Measurements from ENCODE around the gene MRPL46. TPM values are rescaled to one million over a fixed set of nuclear protein-coding genes. Genes with fewer than 3 reads are reported as not detected.

Gene MRPL46
- polyA plus RNA-seq, 1 donor (not counting 4 experiments of a cell fraction or from before 2014, with no cell fraction given): 26.3 TPM

- no peaks in the 10 kb centered on the region for H3K27me3 ChIP-seq (ENCODE audit: control insufficient read depth, extremely low read depth, insufficient read depth, low read length)
- H3K79me2 ChIP-seq (ENCODE audit: control insufficient read depth, insufficient read depth, low read length): no peaks in the 10 kb centered on the region
- no peaks in the 10 kb centered on the region for H4K20me1 ChIP-seq (ENCODE audit: control insufficient read depth, extremely low read depth, insufficient read depth, low read length)
- H3K9me1 ChIP-seq (ENCODE audit: control insufficient read depth, extremely low read depth, insufficient read depth, low read length): no peaks in the 10 kb centered on the region
- H2AFZ ChIP-seq (ENCODE audit: control insufficient read depth, low read length): no peak overlapping the region
- H3K9ac ChIP-seq (ENCODE audit: control insufficient read depth, extremely low read depth, insufficient read depth, low read length): no peak overlapping the region
- no peak for FAIRE-seq
- dilution Hi-C loops (cut with MboI; ENCODE audit: extremely low pct_ligation_motif_present, low sequenced_read_pairs): no loop called here
- H3K9me3 ChIP-seq (ENCODE audit: control insufficient read depth, low read depth, low read length): no peaks in the 10 kb centered on the region
- H3K4me2 ChIP-seq (ENCODE audit: control insufficient read depth, extremely low read depth, insufficient read depth, low read depth, low read length): no peak overlapping the region
- H3K4me1 ChIP-seq (ENCODE audit: control insufficient read depth, extremely low read depth, insufficient read depth, low read length): no peaks in the 10 kb centered on the region
- no peak overlapping the region for H3K4me3 ChIP-seq (ENCODE audit: control insufficient read depth in 2 of 3, extremely low read depth in 1 of 3, insufficient read depth in 2 of 3, low read depth in 1 of 3, low read length in 3 of 3)
- TF ChIP-seq CTCF (optimal IDR thresholded peaks at IDR 0.05 in 1 of 3, IDR thresholded peaks at IDR 0.05 in 1 of 3, conservative IDR thresholded peaks at IDR 0.05 in 1 of 3; ENCODE audit: extremely low read depth in 1 of 3, insufficient read depth in 2 of 3, low read length in 3 of 3) (no peak), EZH2 (IDR thresholded peaks at IDR 0.05; ENCODE audit: low read length) (no peak)
- H3K36me3 ChIP-seq (ENCODE audit: control insufficient read depth in 2 of 2, extremely low read depth in 1 of 2, insufficient read depth in 2 of 2, low read length in 2 of 2): no peaks in the 10 kb centered on the region
- H3K27ac ChIP-seq (ENCODE audit: control insufficient read depth, insufficient read depth, low read length): no peak overlapping the region
- no peak for DNase-seq (ENCODE audit: low read depth, low spot score)
Measured at GRCh38 chr15:88498996-88499395, 31.8 kb upstream of the MRPL46 start.

GRCh38 chr15:88497109-88497765 is 30.0 kb upstream of the MRPL46 start:
- Histone ChIP-seq H3K9me1 (ENCODE audit: control insufficient read depth, extremely low read depth, insufficient read depth, low read length) (no peaks in the 10 kb centered on the region), H3K4me3 (ENCODE audit: control insufficient read depth in 2 of 3, extremely low read depth in 1 of 3, insufficient read depth in 2 of 3, low read depth in 1 of 3, low read length in 3 of 3) (no peak overlapping the region), H3K36me3 (ENCODE audit: control insufficient read depth in 2 of 2, extremely low read depth in 1 of 2, insufficient read depth in 2 of 2, low read length in 2 of 2) (no peaks in the 10 kb centered on the region), H4K20me1 (ENCODE audit: control insufficient read depth, extremely low read depth, insufficient read depth, low read length) (no peaks in the 10 kb centered on the region), H2AFZ (ENCODE audit: control insufficient read depth, low read length) (no peak overlapping the region), H3K4me2 (ENCODE audit: control insufficient read depth, extremely low read depth, insufficient read depth, low read depth, low read length) (no peak overlapping the region), H3K4me1 (ENCODE audit: control insufficient read depth, extremely low read depth, insufficient read depth, low read length) (no peaks in the 10 kb centered on the region), H3K27ac (ENCODE audit: control insufficient read depth, insufficient read depth, low read length) (no peak overlapping the region), H3K9ac (ENCODE audit: control insufficient read depth, extremely low read depth, insufficient read depth, low read length) (no peak overlapping the region), H3K9me3 (ENCODE audit: control insufficient read depth, low read depth, low read length) (no peaks in the 10 kb centered on the region), H3K27me3 (ENCODE audit: control insufficient read depth, extremely low read depth, insufficient read depth, low read length) (no peaks in the 10 kb centered on the region), H3K79me2 (ENCODE audit: control insufficient read depth, insufficient read depth, low read length) (no peaks in the 10 kb centered on the region)
- FAIRE-seq: no peak
- no peak for DNase-seq (ENCODE audit: low read depth, low spot score)
- dilution Hi-C loops (cut with MboI; ENCODE audit: extremely low pct_ligation_motif_present, low sequenced_read_pairs): no loop called here
- TF ChIP-seq CTCF (optimal IDR thresholded peaks at IDR 0.05 in 1 of 3, IDR thresholded peaks at IDR 0.05 in 1 of 3, conservative IDR thresholded peaks at IDR 0.05 in 1 of 3; ENCODE audit: extremely low read depth in 1 of 3, insufficient read depth in 2 of 3, low read length in 3 of 3): no peak
- TF ChIP-seq EZH2 (IDR thresholded peaks at IDR 0.05; ENCODE audit: low read length): no peak
